IMR-90 (cell line): Measurements from ENCODE around the gene TEDC1.

Experiments used
- BHLHE40 ChIP-seq: fragments of 150-350 bp; IDR thresholded peaks from 2 replicates; pipeline ENCODE4 v1.6.1; 2016; ENCODE audit warnings: mild to moderate bottlenecking, low read depth, low read length
- FOS ChIP-seq: fragments of 150-350 bp; IDR thresholded peaks from 2 replicates; pipeline ENCODE4 v1.6.1; 2016; ENCODE audit warnings: low read depth, low read length

DNA sequence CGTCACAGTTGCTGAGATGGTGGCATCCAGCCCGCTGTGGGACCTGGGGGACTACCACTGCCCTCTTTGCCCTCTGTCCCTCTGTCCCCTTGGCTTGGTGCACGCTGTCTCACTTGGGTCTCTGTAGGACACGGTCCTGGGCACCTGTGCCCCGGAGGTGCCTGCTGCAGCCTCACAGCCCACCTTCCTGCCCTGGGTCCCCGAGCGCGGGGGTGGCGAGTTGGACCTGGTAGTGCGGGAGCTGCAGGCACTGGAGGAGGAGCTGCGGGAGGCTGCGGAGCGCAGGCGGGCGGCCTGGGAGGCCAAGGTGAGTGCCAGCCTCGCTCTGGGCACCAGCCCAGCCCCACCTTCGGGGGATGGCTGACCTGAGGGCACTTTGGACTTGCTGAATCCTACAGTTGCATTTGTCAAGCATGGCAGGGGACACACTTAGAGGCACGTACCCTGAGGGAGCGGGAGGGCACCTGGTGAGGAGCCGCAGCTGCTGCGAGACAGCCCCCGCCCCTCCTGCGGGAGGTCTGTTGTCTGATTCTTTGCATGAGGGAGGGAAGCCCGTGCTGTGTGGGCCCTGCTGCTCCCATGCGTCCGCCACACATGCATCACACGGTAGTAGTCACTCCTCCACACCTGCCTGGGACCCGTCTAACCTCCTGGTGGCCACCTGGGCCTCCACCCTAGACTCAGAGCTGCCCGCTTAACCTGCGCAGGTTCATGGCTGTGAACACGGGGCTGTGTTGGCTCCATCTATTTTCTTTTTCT is 6.8 kb downstream of the TEDC1 start:
- no peak for TF ChIP-seq BHLHE40
- TF ChIP-seq FOS: no peak
